ENCODE results near the gene PHYKPL. TPM values are rescaled to one million over a fixed set of nuclear protein-coding genes. Genes with fewer than 3 reads are reported as not detected.

The PHYKPL gene
- total RNA-seq, 1 donor from 2014 or later = 89.7 TPM

DNA sequence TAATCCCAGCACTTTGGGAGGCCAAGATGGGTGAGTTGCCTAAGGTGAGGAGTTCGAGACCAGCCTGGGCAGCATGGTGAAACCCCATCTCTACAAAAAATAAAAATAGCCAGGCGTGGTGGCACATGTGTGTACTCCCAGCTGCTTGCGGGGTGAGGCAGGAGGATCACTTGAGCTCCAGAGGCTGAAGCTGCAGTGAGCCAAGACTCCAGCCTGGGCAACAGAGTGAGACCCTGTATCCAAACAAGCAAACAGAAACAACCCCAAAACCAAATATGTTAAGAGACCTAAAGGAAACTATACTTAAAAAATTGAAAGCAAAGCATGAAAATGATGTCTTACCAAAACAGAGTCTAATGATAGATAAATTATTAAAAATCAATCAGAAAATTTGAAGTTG is 15.8 kb downstream of the PHYKPL start:
- peaks cover 4% of the 10 kb centered on the region for H3K9me3 Mint-ChIP-seq (ENCODE audit: unreplicated experiment)
- H3K27ac Mint-ChIP-seq (ENCODE audit: unreplicated experiment) = no peak overlapping the region
- TF ChIP-seq, protein P1, sequence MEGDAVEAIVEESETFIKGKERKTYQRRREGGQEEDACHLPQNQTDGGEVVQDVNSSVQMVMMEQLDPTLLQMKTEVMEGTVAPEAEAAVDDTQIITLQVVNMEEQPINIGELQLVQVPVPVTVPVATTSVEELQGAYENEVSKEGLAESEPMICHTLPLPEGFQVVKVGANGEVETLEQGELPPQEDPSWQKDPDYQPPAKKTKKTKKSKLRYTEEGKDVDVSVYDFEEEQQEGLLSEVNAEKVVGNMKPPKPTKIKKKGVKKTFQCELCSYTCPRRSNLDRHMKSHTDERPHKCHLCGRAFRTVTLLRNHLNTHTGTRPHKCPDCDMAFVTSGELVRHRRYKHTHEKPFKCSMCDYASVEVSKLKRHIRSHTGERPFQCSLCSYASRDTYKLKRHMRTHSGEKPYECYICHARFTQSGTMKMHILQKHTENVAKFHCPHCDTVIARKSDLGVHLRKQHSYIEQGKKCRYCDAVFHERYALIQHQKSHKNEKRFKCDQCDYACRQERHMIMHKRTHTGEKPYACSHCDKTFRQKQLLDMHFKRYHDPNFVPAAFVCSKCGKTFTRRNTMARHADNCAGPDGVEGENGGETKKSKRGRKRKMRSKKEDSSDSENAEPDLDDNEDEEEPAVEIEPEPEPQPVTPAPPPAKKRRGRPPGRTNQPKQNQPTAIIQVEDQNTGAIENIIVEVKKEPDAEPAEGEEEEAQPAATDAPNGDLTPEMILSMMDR (IDR thresholded peaks at IDR 0.05; ENCODE audit: partially characterized antibody, unreplicated experiment) = no peak
- H3K27me3 Mint-ChIP-seq (ENCODE audit: unreplicated experiment) = no peaks in the 10 kb centered on the region
- H3K4me1 Mint-ChIP-seq (ENCODE audit: low read depth, unreplicated experiment) = no peaks in the 10 kb centered on the region
- no peak for DNase-seq
- no peak overlapping the region for H3K4me3 Mint-ChIP-seq (ENCODE audit: unreplicated experiment)
- H3K36me3 Mint-ChIP-seq (ENCODE audit: unreplicated experiment) = no peaks in the 10 kb centered on the region

DNA sequence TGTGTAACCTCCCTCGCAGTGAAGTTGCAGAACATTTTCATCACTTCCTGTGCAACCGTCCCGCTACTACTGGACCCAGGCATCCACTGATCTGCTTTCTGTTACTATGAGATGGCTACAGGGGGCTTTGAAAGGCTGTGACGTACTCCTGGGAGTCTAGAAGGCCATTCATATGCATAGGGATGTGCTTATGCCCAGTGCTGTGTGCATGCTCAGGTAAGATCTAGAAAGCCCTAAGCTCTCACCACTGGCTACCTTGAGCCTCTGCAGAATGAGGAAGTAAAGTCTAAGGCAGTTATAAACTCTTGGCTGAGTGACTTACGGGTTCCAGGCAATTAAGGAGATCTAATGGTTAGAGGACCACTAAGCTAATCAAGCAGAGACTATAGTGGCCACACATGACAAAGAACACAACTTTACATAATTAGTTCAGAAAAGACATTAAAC is 16.5 kb downstream of the PHYKPL start:
- H3K4me1 Mint-ChIP-seq (ENCODE audit: low read depth, unreplicated experiment) = no peaks in the 10 kb centered on the region
- H3K27ac Mint-ChIP-seq (ENCODE audit: unreplicated experiment) = no peak overlapping the region
- TF ChIP-seq, protein P1 (IDR thresholded peaks at IDR 0.05; ENCODE audit: partially characterized antibody, unreplicated experiment) = no peak
- H3K27me3 Mint-ChIP-seq (ENCODE audit: unreplicated experiment) = no peaks in the 10 kb centered on the region
- no peak overlapping the region for H3K4me3 Mint-ChIP-seq (ENCODE audit: unreplicated experiment)
- peaks cover 7% of the 10 kb centered on the region for H3K9me3 Mint-ChIP-seq (ENCODE audit: unreplicated experiment)
- no peak for DNase-seq
- no peaks in the 10 kb centered on the region for H3K36me3 Mint-ChIP-seq (ENCODE audit: unreplicated experiment)

DNA sequence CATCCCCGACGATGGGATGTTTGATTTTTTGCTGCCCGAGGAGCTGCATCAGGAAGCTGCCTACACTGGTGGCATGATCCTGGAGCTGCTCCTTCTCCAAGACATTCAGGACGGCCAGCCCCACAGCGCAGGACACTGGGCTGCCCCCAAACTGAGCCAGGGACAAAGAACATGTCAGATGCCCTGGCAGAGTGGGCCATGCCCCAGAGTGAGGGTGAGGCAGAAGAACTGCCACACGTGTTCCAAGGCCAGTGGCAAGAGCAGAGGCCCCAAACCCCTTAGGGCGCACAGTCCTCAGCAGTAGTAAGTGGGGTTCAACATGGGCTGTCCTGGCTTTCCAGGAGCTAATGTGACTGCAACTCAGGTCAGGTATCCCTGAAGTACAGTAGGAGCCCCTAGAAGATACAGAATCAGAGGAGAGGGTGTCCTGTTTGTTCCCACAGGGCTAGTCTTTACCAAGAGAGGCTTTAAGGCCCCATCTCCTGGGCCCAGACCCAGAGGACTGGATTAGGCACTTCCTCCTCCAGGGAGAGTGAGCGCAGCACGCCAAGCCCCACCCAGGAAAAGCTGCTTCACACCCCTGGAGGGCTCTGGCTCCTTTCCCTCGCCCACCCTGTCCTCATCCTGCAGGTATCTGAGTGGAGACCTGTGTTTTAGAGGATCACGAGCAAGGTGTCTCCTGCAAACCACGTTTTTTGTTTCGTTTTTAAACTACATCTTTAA is 17.2 kb downstream of the PHYKPL start:
- H3K4me1 Mint-ChIP-seq (ENCODE audit: low read depth, unreplicated experiment) = no peaks in the 10 kb centered on the region
- H3K9me3 Mint-ChIP-seq (ENCODE audit: unreplicated experiment) = peaks cover 7% of the 10 kb centered on the region
- no peak overlapping the region for H3K4me3 Mint-ChIP-seq (ENCODE audit: unreplicated experiment)
- DNase-seq = no peak
- no peak overlapping the region for H3K27ac Mint-ChIP-seq (ENCODE audit: unreplicated experiment)
- H3K27me3 Mint-ChIP-seq (ENCODE audit: unreplicated experiment) = no peaks in the 10 kb centered on the region
- TF ChIP-seq, protein P1 (IDR thresholded peaks at IDR 0.05; ENCODE audit: partially characterized antibody, unreplicated experiment) = no peak
- no peaks in the 10 kb centered on the region for H3K36me3 Mint-ChIP-seq (ENCODE audit: unreplicated experiment)

DNA sequence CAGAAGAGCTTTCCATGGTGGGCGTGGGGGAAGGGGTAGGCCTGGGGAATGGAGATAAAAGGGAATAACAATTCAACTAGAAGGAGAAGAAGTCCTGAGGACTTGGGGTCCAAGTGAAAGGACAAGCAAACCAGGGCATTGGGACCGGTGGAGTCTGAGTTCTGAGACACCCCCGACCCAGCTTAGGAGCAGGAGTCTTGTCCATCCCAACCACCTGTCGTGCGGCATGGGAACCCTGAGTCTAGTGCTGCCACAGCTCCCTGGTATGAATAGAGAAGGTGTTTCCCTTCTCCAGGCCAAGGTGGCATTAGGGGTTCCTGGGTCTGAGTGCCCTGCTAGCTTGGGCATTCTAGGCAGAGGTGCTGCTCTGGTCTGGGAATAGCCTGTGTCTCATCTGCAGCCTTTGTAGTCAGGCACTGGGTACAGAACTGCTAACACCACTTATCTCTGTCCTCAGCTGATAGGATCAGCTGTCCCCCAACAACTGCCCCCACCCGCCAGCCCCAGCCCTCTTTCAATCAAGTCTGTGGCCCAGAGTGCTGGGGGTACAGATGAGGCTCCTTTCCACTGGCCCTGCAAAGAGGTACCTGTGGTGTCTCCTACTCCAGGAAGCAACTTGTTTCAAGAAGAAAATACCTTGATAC is 18.3 kb downstream of the PHYKPL start:
- TF ChIP-seq, protein P1 (IDR thresholded peaks at IDR 0.05; ENCODE audit: partially characterized antibody, unreplicated experiment) = no peak
- no peaks in the 10 kb centered on the region for H3K36me3 Mint-ChIP-seq (ENCODE audit: unreplicated experiment)
- no peak overlapping the region for H3K27ac Mint-ChIP-seq (ENCODE audit: unreplicated experiment)

DNA sequence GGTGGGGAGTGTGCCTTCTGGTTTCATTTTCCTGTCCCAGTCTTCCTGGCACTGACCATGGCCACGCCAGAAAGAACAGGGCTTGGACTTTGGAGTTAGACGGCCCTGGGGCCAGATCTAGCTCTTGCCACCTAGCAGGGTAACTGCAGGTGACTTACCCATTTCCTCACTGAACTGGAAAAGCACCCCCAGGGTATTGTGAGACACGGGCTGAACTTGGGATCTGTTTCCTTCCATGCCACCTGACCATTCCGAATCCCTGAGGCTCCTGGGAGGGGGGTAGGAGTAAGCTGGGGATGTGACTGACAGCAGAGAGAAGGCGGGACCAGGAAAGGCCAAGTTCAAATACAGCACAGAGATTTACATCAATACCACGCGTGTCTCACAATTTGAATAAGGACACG is 18.9 kb downstream of the PHYKPL start:
- Mint-ChIP-seq H3K27ac (ENCODE audit: unreplicated experiment) (no peak overlapping the region), H3K36me3 (ENCODE audit: unreplicated experiment) (no peaks in the 10 kb centered on the region), H3K4me3 (ENCODE audit: unreplicated experiment) (no peak overlapping the region), H3K4me1 (ENCODE audit: low read depth, unreplicated experiment) (no peaks in the 10 kb centered on the region), H3K27me3 (ENCODE audit: unreplicated experiment) (peaks cover 7% of the 10 kb centered on the region), H3K9me3 (ENCODE audit: unreplicated experiment) (peaks cover 7% of the 10 kb centered on the region)
- DNase-seq = no peak
- TF ChIP-seq, protein P1 (IDR thresholded peaks at IDR 0.05; ENCODE audit: partially characterized antibody, unreplicated experiment) = no peak

More for the DNA sequence above, 18.3 kb downstream of the PHYKPL start:
- Mint-ChIP-seq H3K27me3 (ENCODE audit: unreplicated experiment) (peaks cover 4% of the 10 kb centered on the region), H3K9me3 (ENCODE audit: unreplicated experiment) (peaks cover 7% of the 10 kb centered on the region), H3K4me1 (ENCODE audit: low read depth, unreplicated experiment) (no peaks in the 10 kb centered on the region), H3K4me3 (ENCODE audit: unreplicated experiment) (no peak overlapping the region)
- DNase-seq = no peak
